Uterus (tissue), 2 donors: ENCODE data around the gene TSEN34.

ENCODE experiments used
- POLR2A ChIP-seq, 2 donors: fragments of 450-650 bp; IDR thresholded peaks; one replicate each; pipeline ENCODE4 v1.6.1; 2016; ENCODE audit warnings: antibody characterized with exemption in 2 of 2, mild to moderate bottlenecking in 1 of 2, moderate library complexity in 1 of 2
- TF ChIP-seq, protein P1 (sequence below), 4 experiments: fragments of 200-600 bp in 2 of 4; fragments of 450-650 bp in 2 of 4; sonication (generic) in 2 of 4; IDR thresholded peaks; one replicate each; pipeline ENCODE4 v1.5.1; 2016 to 2019; ENCODE audit warnings: antibody characterized with exemption in 4 of 4, mild to moderate bottlenecking in 2 of 4, moderate library complexity in 1 of 4

GRCh38 chr19:54231077-54231931 lies 40.2 kb downstream of the TSEN34 start:
- TF ChIP-seq, protein P1, sequence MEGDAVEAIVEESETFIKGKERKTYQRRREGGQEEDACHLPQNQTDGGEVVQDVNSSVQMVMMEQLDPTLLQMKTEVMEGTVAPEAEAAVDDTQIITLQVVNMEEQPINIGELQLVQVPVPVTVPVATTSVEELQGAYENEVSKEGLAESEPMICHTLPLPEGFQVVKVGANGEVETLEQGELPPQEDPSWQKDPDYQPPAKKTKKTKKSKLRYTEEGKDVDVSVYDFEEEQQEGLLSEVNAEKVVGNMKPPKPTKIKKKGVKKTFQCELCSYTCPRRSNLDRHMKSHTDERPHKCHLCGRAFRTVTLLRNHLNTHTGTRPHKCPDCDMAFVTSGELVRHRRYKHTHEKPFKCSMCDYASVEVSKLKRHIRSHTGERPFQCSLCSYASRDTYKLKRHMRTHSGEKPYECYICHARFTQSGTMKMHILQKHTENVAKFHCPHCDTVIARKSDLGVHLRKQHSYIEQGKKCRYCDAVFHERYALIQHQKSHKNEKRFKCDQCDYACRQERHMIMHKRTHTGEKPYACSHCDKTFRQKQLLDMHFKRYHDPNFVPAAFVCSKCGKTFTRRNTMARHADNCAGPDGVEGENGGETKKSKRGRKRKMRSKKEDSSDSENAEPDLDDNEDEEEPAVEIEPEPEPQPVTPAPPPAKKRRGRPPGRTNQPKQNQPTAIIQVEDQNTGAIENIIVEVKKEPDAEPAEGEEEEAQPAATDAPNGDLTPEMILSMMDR (IDR thresholded peaks at IDR 0.05), result peak; percentile 68 to 78 (median 72)
- TF ChIP-seq POLR2A (IDR thresholded peaks at IDR 0.05), result no peak
